Activated naive CD8-positive, alpha-beta T cell treated with anti-CD3 and anti-CD28 coated beads, Interleukin-2, amount 50 U/mL, for 16 hours (primary cell): ENCODE results near the gene ANKRD13A.
A peak's percentile ranks its signal among the peaks of the same experiment; 100 is the strongest.
"Not testable (repeated sequence)": the region's sequence is repeated elsewhere in the genome, so short reads cannot be mapped to it uniquely, and the experiment has no call there.

ENCODE experiments used
- DNase-seq: peaks from one replicate; pipeline ENCODE4 v3.0.0-alpha.2; 2020; ENCODE audit warnings: low read depth, low spot score

ANKRD13A gene

GRCh38 chr12:110079477-110080400 is 80.5 kb downstream of the ANKRD13A start:
- DNase-seq, result peak; percentile 35

GRCh38 chr12:110080410-110080809 is 81.2 kb downstream of the ANKRD13A start:
- DNase-seq, result no peak

DNA sequence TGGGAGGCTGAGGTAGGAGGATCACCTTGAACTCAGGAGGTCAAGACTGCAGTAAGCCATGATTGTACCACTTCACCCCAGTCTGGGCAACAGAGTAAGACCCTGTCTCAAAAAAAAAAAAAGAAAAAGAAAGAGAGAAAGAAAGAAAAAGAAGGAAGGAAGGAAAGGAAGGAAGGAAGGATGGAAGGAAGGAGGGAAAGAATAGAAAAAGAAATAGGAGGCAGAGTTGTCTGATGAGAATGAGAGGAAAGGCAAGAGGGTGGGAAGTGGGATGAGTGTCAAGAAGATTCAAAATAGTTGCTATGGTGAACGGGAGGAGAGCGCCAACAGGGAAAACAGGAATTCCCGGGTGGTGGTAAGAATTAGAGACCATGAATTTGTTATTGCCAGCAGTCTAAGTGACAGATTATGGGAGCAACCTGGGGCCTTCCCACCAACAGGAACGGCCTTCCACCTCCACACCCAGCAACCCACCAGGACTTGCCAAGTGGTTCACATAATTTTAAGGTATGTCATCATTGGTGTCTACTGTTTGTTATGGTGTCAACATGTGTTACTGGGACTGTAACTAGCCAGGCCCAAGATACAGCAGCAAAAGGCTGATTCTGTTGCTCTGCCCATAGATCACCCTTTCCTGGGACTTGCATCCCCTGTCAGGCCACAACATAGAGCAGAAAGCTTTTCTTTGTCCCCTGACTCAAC is 85.2 kb downstream of the ANKRD13A start:
- no peak for DNase-seq

DNA sequence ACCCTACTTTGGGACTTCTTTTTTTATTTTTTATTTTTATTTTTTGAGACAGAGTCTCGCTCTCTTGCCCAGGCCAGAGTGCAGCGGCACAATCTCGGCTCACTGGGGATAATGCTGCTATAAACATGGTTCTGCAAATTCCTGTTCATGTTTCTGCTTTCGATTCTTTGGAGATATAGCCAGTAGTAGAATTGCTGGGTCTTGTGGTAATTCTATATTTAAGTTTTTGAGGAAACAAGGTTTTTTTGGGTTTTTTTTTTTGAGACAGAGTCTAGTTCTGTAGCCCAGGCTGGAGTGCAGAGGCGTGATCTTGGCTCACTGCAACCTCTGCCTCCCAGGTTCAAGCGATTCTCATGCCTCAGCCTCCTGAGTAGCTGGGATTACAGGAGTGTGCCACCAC is 89.0 kb downstream of the ANKRD13A start:
- not testable (repeated sequence) for DNase-seq

DNA sequence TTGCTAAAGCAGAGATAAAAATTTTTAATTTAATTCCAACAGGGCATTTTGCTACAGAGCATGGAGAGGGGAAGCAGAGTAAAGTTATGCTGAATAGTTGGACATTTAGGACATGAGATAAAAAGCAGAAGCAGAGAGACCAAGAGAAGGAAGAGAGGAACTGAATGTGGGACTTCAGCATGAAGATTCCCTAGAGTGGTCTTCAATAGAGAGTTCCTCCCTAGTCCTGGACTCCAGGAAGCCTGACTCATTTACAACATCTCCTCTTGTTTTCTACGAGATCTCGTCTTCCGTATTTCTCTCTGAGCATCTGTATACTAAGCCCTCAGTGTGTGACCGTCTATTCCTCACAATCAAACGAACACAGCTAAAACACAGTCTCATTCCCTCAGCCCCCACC is 89.7 kb downstream of the ANKRD13A start:
- DNase-seq, result no peak
